Neural cell (in vitro differentiated cells): ENCODE measurements around the gene CTSA. TPM values are rescaled to one million over a fixed set of nuclear protein-coding genes. Genes with fewer than 3 reads are reported as not detected.

ENCODE experiments used
- H2AFZ ChIP-seq: fragments of 200-600, 300-800 bp; sonication (generic), shearing (Covaris generic); 2 replicates; pipeline ENCODE4 v1.6.0; 2014; ENCODE audit warnings: low read depth, mild to moderate bottlenecking, antibody characterized with exemption, low read length, moderate library complexity
- H3F3A ChIP-seq: fragments of 200-600 bp; shearing (Covaris generic); 2 replicates; pipeline ENCODE4 v1.6.1; 2016; ENCODE audit warnings: mild to moderate bottlenecking, moderate library complexity, mixed read lengths, antibody characterized with exemption, low read length; ENCODE audit not compliant: insufficient read depth, poor library complexity, severe bottlenecking
- H3K27ac ChIP-seq: fragments of 200-600, 300-800 bp; sonication (generic), shearing (Covaris generic); 2 replicates; pipeline ENCODE4 v1.5.1; 2014; ENCODE audit warnings: mild to moderate bottlenecking, low read length, moderate library complexity
- H3K27me3 ChIP-seq: fragments of 300-800, 200-600 bp; sonication (generic), shearing (Covaris generic); 2 replicates; pipeline ENCODE4 v1.6.0; 2014; ENCODE audit warnings: mild to moderate bottlenecking, low read depth, low read length, moderate library complexity; ENCODE audit not compliant: insufficient read depth
- H3K36me3 ChIP-seq: fragments of 300-800, 200-600 bp; sonication (generic), shearing (Covaris generic); 2 replicates; pipeline ENCODE4 v1.5.1; 2014; ENCODE audit warnings: mild to moderate bottlenecking, antibody characterized with exemption, low read length, moderate library complexity; ENCODE audit not compliant: insufficient read depth
- H3K4me2 ChIP-seq: fragments of 300-800, 200-600 bp; sonication (generic), shearing (Covaris generic); 2 replicates; pipeline ENCODE4 v1.6.0; 2014; ENCODE audit warnings: mild to moderate bottlenecking, low read length
- H3K4me3 ChIP-seq: fragments of 300-800, 200-600 bp; sonication (generic), shearing (Covaris generic); 2 replicates; pipeline ENCODE4 v1.5.1; 2014; ENCODE audit warnings: mild to moderate bottlenecking, low read length, moderate library complexity
- H3K79me2 ChIP-seq: fragments of 200-600 bp; shearing (Covaris generic); replicated peaks from 2 replicates; pipeline ENCODE4 v1.6.0; 2014; ENCODE audit warnings: mild to moderate bottlenecking, low read length, moderate library complexity; ENCODE audit not compliant: insufficient read depth
- H3K9ac ChIP-seq: fragments of 300-800, 200-600 bp; sonication (generic), shearing (Covaris generic); 2 replicates; pipeline ENCODE4 v1.6.1; 2016; ENCODE audit warnings: mild to moderate bottlenecking, low read length, mixed read lengths
- H3K9me2 ChIP-seq: fragments of 200-600 bp; shearing (Covaris generic); 2 replicates; pipeline ENCODE4 v1.6.1; 2016; ENCODE audit warnings: mild to moderate bottlenecking, low read length, mixed read lengths; ENCODE audit not compliant: insufficient read depth
- H3K9me3 ChIP-seq: fragments of 200-600, 300-800 bp; sonication (generic), shearing (Covaris generic); 2 replicates; pipeline ENCODE4 v1.6.1; 2016; ENCODE audit warnings: mild to moderate bottlenecking, mixed run types, low read length, moderate library complexity, mixed read lengths
- H4K20me1 ChIP-seq: fragments of 200-600 bp; shearing (Covaris generic); 2 replicates; pipeline ENCODE4 v1.6.1; 2016; ENCODE audit warnings: mild to moderate bottlenecking, mixed run types; ENCODE audit not compliant: insufficient read depth
- EP300 ChIP-seq: fragments of 450-650 bp; conservative IDR thresholded peaks from 2 replicates; pipeline ENCODE4 v1.6.1; 2014; ENCODE audit warnings: antibody characterized with exemption, mild to moderate bottlenecking, moderate library complexity; ENCODE audit not compliant: poor library complexity, severe bottlenecking
- EZH2 ChIP-seq: fragments of 200-600, 300-800 bp; shearing (Covaris generic), sonication (generic); IDR thresholded peaks from 2 replicates; pipeline ENCODE4 v1.6.1; 2014; ENCODE audit warnings: antibody characterized with exemption, low read length, borderline replicate concordance, mild to moderate bottlenecking; ENCODE audit not compliant: insufficient read depth, poor library complexity, severe bottlenecking
- MXI1 ChIP-seq: fragments of 450-650 bp; conservative IDR thresholded peaks from 2 replicates; pipeline ENCODE4 v1.6.1; 2014; ENCODE audit warnings: antibody characterized with exemption, mild to moderate bottlenecking; ENCODE audit not compliant: poor library complexity, severe bottlenecking
- POLR2AphosphoS5 ChIP-seq: IDR thresholded peaks from 2 replicates; pipeline ENCODE4 v1.6.1; 2012
- RAD21 ChIP-seq: fragments of 450-650 bp; conservative IDR thresholded peaks from 2 replicates; pipeline ENCODE4 v1.6.1; 2014; ENCODE audit warnings: antibody characterized with exemption, mild to moderate bottlenecking, moderate library complexity
- SMC3 ChIP-seq: fragments of 450-650 bp; conservative IDR thresholded peaks from 2 replicates; pipeline ENCODE4 v1.6.1; 2014; ENCODE audit warnings: antibody characterized with exemption, mild to moderate bottlenecking, moderate library complexity; ENCODE audit not compliant: poor library complexity
- TAF1 ChIP-seq: IDR thresholded peaks from 2 replicates; pipeline ENCODE4 v1.6.1; 2012; ENCODE audit warnings: low read depth
- polyA plus RNA-seq: library from polyadenylated mRNA; depleted of rRNA; stranded (reverse); fragments of >200 nt; gene quantifications from 2 replicates; pipeline ENCODE4 v1.2.3, GENCODE V29; 2014
- TF ChIP-seq, protein P1 (sequence below): IDR thresholded peaks from 2 replicates; pipeline ENCODE4 v1.6.1; 2012; ENCODE audit warnings: borderline replicate concordance
- TF ChIP-seq, protein P2 (sequence below): fragments of 450-650 bp; IDR thresholded peaks from 2 replicates; pipeline ENCODE4 v1.5.1; 2014; ENCODE audit warnings: antibody characterized with exemption, mild to moderate bottlenecking, moderate library complexity; ENCODE audit not compliant: poor library complexity, severe bottlenecking

Gene CTSA
- polyA plus RNA-seq, 1 donor from 2014 or later: 25.7 TPM

- TF ChIP-seq, protein P1, sequence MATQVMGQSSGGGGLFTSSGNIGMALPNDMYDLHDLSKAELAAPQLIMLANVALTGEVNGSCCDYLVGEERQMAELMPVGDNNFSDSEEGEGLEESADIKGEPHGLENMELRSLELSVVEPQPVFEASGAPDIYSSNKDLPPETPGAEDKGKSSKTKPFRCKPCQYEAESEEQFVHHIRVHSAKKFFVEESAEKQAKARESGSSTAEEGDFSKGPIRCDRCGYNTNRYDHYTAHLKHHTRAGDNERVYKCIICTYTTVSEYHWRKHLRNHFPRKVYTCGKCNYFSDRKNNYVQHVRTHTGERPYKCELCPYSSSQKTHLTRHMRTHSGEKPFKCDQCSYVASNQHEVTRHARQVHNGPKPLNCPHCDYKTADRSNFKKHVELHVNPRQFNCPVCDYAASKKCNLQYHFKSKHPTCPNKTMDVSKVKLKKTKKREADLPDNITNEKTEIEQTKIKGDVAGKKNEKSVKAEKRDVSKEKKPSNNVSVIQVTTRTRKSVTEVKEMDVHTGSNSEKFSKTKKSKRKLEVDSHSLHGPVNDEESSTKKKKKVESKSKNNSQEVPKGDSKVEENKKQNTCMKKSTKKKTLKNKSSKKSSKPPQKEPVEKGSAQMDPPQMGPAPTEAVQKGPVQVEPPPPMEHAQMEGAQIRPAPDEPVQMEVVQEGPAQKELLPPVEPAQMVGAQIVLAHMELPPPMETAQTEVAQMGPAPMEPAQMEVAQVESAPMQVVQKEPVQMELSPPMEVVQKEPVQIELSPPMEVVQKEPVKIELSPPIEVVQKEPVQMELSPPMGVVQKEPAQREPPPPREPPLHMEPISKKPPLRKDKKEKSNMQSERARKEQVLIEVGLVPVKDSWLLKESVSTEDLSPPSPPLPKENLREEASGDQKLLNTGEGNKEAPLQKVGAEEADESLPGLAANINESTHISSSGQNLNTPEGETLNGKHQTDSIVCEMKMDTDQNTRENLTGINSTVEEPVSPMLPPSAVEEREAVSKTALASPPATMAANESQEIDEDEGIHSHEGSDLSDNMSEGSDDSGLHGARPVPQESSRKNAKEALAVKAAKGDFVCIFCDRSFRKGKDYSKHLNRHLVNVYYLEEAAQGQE: no peak
- no peak for TF ChIP-seq SMC3
- no peak for TF ChIP-seq RAD21
- no peak for TF ChIP-seq POLR2AphosphoS5
- H3K4me3 ChIP-seq: no peak overlapping the region
- H3K4me2 ChIP-seq: no peak overlapping the region
- H2AFZ ChIP-seq: no peak overlapping the region
- no peaks in the 10 kb centered on the region for H4K20me1 ChIP-seq
- no peaks in the 10 kb centered on the region for H3K36me3 ChIP-seq
- no peaks in the 10 kb centered on the region for H3K79me2 ChIP-seq
- H3K9ac ChIP-seq: no peak overlapping the region
- H3K27ac ChIP-seq: no peak overlapping the region
- H3K27me3 ChIP-seq: no peaks in the 10 kb centered on the region
- no peaks in the 10 kb centered on the region for H3K9me2 ChIP-seq
- H3K9me3 ChIP-seq: no peaks in the 10 kb centered on the region
- no peaks in the 10 kb centered on the region for H3F3A ChIP-seq
Measured at GRCh38 chr20:45874576-45874975, 16.6 kb upstream of the CTSA start.

DNA sequence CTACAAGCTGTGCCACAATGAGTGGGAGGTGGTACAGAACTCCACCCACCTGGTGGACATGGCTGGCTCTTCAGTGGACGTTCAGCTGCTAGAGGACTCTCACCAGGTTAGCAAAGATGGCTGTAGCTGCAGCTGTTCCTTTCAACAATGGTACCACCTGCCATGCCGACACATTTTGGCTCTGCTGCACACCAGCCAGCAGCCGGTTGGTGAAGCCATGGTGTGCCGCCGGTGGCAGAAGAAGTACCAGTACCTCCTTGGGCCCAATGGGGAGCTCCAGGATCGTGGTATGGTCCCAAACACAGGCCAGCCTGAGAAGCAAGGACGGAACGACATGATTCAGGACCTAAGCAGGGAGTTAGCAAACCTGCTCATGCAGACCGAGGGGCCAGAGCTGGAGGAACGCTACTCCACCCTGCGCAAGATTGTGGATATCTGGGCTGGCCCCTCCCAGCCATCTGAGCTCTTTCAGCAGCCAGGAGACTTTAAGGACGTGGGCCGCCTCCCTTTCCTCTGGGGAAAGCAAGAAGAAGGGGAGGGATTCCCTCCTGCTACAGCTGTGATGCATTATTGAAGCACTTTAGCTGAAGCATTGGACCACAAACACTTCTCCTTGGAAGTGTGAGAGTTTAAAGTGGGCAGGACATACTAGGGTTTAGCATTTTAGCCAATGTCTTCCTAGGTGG lies 12.9 kb upstream of the CTSA start:
- Histone ChIP-seq H2AFZ (no peak overlapping the region), H3K27me3 (no peaks in the 10 kb centered on the region), H3K36me3 (no peaks in the 10 kb centered on the region), H3F3A (no peaks in the 10 kb centered on the region), H3K9me2 (no peaks in the 10 kb centered on the region), H3K4me2 (no peak overlapping the region), H3K9me3 (no peaks in the 10 kb centered on the region), H4K20me1 (no peaks in the 10 kb centered on the region), H3K4me3 (no peak overlapping the region), H3K79me2 (peaks cover 12% of the 10 kb centered on the region), H3K27ac (no peak overlapping the region), H3K9ac (no peak overlapping the region)
- TF ChIP-seq MXI1 (no peak), TAF1 (no peak), POLR2AphosphoS5 (no peak), RAD21 (no peak), EZH2 (no peak), EP300 (no peak), SMC3 (no peak)
- TF ChIP-seq, protein P1: no peak
- TF ChIP-seq, protein P2, sequence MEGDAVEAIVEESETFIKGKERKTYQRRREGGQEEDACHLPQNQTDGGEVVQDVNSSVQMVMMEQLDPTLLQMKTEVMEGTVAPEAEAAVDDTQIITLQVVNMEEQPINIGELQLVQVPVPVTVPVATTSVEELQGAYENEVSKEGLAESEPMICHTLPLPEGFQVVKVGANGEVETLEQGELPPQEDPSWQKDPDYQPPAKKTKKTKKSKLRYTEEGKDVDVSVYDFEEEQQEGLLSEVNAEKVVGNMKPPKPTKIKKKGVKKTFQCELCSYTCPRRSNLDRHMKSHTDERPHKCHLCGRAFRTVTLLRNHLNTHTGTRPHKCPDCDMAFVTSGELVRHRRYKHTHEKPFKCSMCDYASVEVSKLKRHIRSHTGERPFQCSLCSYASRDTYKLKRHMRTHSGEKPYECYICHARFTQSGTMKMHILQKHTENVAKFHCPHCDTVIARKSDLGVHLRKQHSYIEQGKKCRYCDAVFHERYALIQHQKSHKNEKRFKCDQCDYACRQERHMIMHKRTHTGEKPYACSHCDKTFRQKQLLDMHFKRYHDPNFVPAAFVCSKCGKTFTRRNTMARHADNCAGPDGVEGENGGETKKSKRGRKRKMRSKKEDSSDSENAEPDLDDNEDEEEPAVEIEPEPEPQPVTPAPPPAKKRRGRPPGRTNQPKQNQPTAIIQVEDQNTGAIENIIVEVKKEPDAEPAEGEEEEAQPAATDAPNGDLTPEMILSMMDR: no peak
